ENCODE measurements around the gene CHRNA1.
A peak's percentile ranks its signal among the peaks of the same experiment; 100 is the strongest.

CHRNA1 gene

GRCh38 chr2:174781996-174782395, 17.7 kb upstream of the CHRNA1 start:
- no peak for DNase-seq (ENCODE audit: low read depth)

GRCh38 chr2:174781298-174781697, 17.0 kb upstream of the CHRNA1 start:
- no peak for DNase-seq (ENCODE audit: low read depth)

- no peak for DNase-seq (ENCODE audit: low read depth)
Measured at GRCh38 chr2:174780856-174781255, 16.6 kb upstream of the CHRNA1 start.

GRCh38 chr2:174780191-174780840, 16.0 kb upstream of the CHRNA1 start:
- no peak for DNase-seq (ENCODE audit: low read depth)

GRCh38 chr2:174779361-174779928, 15.2 kb upstream of the CHRNA1 start:
- DNase-seq (ENCODE audit: low read depth) = no peak

GRCh38 chr2:174778085-174778981, 14.1 kb upstream of the CHRNA1 start:
- peak; percentile 39 for DNase-seq (ENCODE audit: low read depth)

GRCh38 chr2:174777347-174778084, 13.2 kb upstream of the CHRNA1 start:
- no peak for DNase-seq (ENCODE audit: low read depth)

GRCh38 chr2:174776675-174777074, 12.4 kb upstream of the CHRNA1 start:
- DNase-seq (ENCODE audit: low read depth) = no peak

- no peak for DNase-seq (ENCODE audit: low read depth)
Measured at GRCh38 chr2:174776223-174776622, 12.0 kb upstream of the CHRNA1 start.

GRCh38 chr2:174775571-174775980, 11.3 kb upstream of the CHRNA1 start:
- no peak for DNase-seq (ENCODE audit: low read depth)

- no peak for DNase-seq (ENCODE audit: low read depth)
Measured at GRCh38 chr2:174774886-174775285, 10.6 kb upstream of the CHRNA1 start.

GRCh38 chr2:174773215-174773614, 8.9 kb upstream of the CHRNA1 start:
- DNase-seq (ENCODE audit: low read depth) = no peak

- no peak for DNase-seq (ENCODE audit: low read depth)
Measured at GRCh38 chr2:174772472-174772801, 8.2 kb upstream of the CHRNA1 start.

- DNase-seq (ENCODE audit: low read depth) = peak; percentile 17
Measured at GRCh38 chr2:174771631-174772471, 7.6 kb upstream of the CHRNA1 start.

- no peak for DNase-seq (ENCODE audit: low read depth)
Measured at GRCh38 chr2:174771136-174771535, 6.9 kb upstream of the CHRNA1 start.

- no peak for DNase-seq (ENCODE audit: low read depth)
Measured at GRCh38 chr2:174768557-174768956, 4.3 kb upstream of the CHRNA1 start.

- DNase-seq (ENCODE audit: low read depth) = no peak
Measured at GRCh38 chr2:174766271-174766670, 2.0 kb upstream of the CHRNA1 start.

- DNase-seq (ENCODE audit: low read depth) = no peak
Measured at GRCh38 chr2:174765576-174765975, 1.3 kb upstream of the CHRNA1 start.

- DNase-seq (ENCODE audit: low read depth) = no peak
Measured at GRCh38 chr2:174763780-174764179, 492 bp downstream of the CHRNA1 start.

- DNase-seq (ENCODE audit: low read depth) = no peak
Measured at GRCh38 chr2:174762464-174762863, 1.8 kb downstream of the CHRNA1 start.

- no peak for DNase-seq (ENCODE audit: low read depth)
Measured at GRCh38 chr2:174761837-174762236, 2.4 kb downstream of the CHRNA1 start.

Data from CMK (cell line).